ENCODE results near the gene GPR39. TPM values are rescaled to one million over a fixed set of nuclear protein-coding genes. Genes with fewer than 3 reads are reported as not detected.
"Not testable (repeated sequence)": the region's sequence is repeated elsewhere in the genome, so short reads cannot be mapped to it uniquely, and the experiment has no call there.

GPR39 gene
- total RNA-seq, 4 donors from 2014 or later, result 0.21 to 1.8 (median 0.22) TPM; not detected in 1

GRCh38 chr2:132517386-132517785, 100.8 kb downstream of the GPR39 start:
- Histone ChIP-seq H3K4me3 (no peak overlapping the region), H3K27ac (no peak overlapping the region), H3K9me3 (no peaks in the 10 kb centered on the region), H3K4me1 (no peaks in the 10 kb centered on the region), H3K36me3 (no peaks in the 10 kb centered on the region), H3K27me3 (no peaks in the 10 kb centered on the region)
- WGBS, 2 donors, result 88 to 92% methylated on average over 1 of the region's 1 CpG
- no peak for TF ChIP-seq POLR2A (IDR thresholded peaks at IDR 0.05)
- no peak for TF ChIP-seq CTCF (IDR thresholded peaks at IDR 0.05)
- TF ChIP-seq EP300 (IDR thresholded peaks at IDR 0.05), result no peak
- no peak for DNase-seq (ENCODE audit: low spot score in 2 of 2)

- no peak overlapping the region for H3K4me3 ChIP-seq
- no peak overlapping the region for H3K27ac ChIP-seq
- no peaks in the 10 kb centered on the region for H3K4me1 ChIP-seq
- 77 to 88% methylated on average over 4 of the region's 4 CpGs for WGBS, 2 donors
- no peaks in the 10 kb centered on the region for H3K27me3 ChIP-seq
- TF ChIP-seq EP300 (IDR thresholded peaks at IDR 0.05) (no peak), POLR2A (IDR thresholded peaks at IDR 0.05) (no peak), CTCF (IDR thresholded peaks at IDR 0.05) (no peak)
- H3K36me3 ChIP-seq, result no peaks in the 10 kb centered on the region
- no peaks in the 10 kb centered on the region for H3K9me3 ChIP-seq
- DNase-seq (ENCODE audit: low spot score in 2 of 2), result no peak
These were observed 101.7 kb downstream of the GPR39 start for GRCh38 chr2:132518302-132518701.

DNA sequence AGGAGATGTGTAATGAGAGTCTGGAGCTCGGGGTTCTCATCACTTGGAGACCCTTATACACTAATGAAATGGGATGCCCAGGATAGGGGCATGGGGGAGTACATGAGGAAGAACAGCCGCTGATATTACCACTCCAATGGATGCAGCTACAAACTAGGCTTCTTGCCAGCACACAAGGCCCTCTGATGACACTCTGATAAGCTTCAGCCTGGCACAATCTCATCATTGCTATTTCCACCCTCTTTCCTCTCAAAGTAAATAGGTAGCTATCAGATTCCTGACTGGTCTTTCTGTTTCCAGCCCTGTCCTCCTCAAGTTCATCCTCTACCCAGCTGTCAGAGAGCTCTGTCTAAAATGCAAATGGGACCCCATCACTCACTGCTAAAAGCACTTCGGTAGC, 103.0 kb downstream of the GPR39 start:
- Histone ChIP-seq H3K27ac (no peak overlapping the region), H3K4me3 (no peak overlapping the region), H3K36me3 (no peaks in the 10 kb centered on the region), H3K9me3 (no peaks in the 10 kb centered on the region), H3K27me3 (no peaks in the 10 kb centered on the region), H3K4me1 (no peaks in the 10 kb centered on the region)
- no peak for DNase-seq (ENCODE audit: low spot score in 2 of 2)
- no peak for TF ChIP-seq POLR2A (IDR thresholded peaks at IDR 0.05)
- TF ChIP-seq EP300 (IDR thresholded peaks at IDR 0.05), result no peak
- TF ChIP-seq CTCF (IDR thresholded peaks at IDR 0.05), result no peak
- 52 to 69% methylated on average over 3 of the region's 3 CpGs for WGBS, 2 donors

DNA sequence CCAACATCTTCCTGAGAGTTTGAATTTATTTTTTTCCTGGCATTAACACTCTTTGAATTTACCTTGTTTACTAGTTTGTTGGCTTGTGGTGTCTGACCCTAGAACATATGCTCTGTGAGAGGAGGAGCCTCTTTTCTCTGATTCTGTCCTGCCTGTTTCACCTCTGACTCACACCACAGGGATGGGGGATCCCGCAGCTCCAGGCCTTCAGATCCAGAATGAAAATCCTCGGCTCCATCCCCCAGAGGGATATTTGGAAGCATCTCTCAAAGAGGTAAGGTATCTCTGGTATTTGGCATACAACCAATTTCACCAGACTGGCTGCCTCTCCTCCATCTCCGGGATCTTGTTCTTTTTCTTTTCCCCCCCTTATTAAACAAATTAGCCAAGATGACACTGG, 104.7 kb downstream of the GPR39 start:
- TF ChIP-seq EP300 (IDR thresholded peaks at IDR 0.05), result no peak
- TF ChIP-seq POLR2A (IDR thresholded peaks at IDR 0.05), result no peak
- TF ChIP-seq CTCF (IDR thresholded peaks at IDR 0.05), result no peak
- H3K27me3 ChIP-seq, result no peaks in the 10 kb centered on the region
- no peaks in the 10 kb centered on the region for H3K36me3 ChIP-seq
- H3K9me3 ChIP-seq, result no peaks in the 10 kb centered on the region
- no peak overlapping the region for H3K4me3 ChIP-seq
- no peak overlapping the region for H3K27ac ChIP-seq
- DNase-seq (ENCODE audit: low spot score in 2 of 2), result no peak
- WGBS, 2 donors, result 52 to 53% methylated on average over 3 of the region's 3 CpGs
- no peaks in the 10 kb centered on the region for H3K4me1 ChIP-seq

DNA sequence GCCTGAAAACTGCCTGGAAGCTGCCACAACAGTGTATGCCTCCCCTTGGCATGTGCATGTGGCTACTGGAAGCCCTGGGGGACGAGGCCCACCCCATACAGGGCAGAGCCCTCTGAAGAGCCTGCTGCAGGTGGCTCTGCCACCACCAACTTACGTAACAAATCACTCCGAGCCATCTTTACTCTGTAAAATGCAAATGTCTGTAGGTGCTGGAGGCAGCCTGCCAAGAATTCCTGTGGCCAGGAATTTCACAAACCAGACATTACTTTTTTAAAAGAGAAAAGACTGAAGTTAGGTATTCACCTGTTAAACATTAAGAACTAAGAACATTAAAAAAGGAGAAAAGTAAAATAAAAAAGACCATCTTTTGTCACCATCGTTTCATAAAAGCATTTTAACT, 106.3 kb downstream of the GPR39 start:
- Histone ChIP-seq H3K27ac (no peak overlapping the region), H3K4me3 (no peak overlapping the region), H3K27me3 (no peaks in the 10 kb centered on the region), H3K36me3 (no peaks in the 10 kb centered on the region), H3K9me3 (no peaks in the 10 kb centered on the region), H3K4me1 (no peaks in the 10 kb centered on the region)
- no peak for DNase-seq (ENCODE audit: low spot score in 2 of 2)
- TF ChIP-seq EP300 (IDR thresholded peaks at IDR 0.05) (no peak), CTCF (IDR thresholded peaks at IDR 0.05) (no peak), POLR2A (IDR thresholded peaks at IDR 0.05) (no peak)
- 38 to 66% methylated on average over 4 of the region's 4 CpGs for WGBS, 2 donors

- not testable (repeated sequence) for DNase-seq (ENCODE audit: low spot score in 2 of 2); H3K4me3 ChIP-seq; H3K36me3 ChIP-seq; H3K27me3 ChIP-seq; H3K27ac ChIP-seq; H3K4me1 ChIP-seq
- H3K9me3 ChIP-seq, result peaks cover 0 to 10% (median 0%) of the 10 kb centered on the region in 4 donors
- WGBS, 2 donors, result 59 to 61% methylated on average over 1 of the region's 1 CpG
These were observed 120.5 kb downstream of the GPR39 start for GRCh38 chr2:132537061-132537460.

All from tibial nerve (tissue), 4 donors.